GDM1 (cell line): ENCODE data around the gene ZNRF2.

Source experiments
- DNase-seq: peaks from one replicate; lab custom pipeline; 2025; lab: John Stamatoyannopoulos, UW

The ZNRF2 gene

GRCh38 chr7:30412782-30413504, 128.5 kb downstream of the ZNRF2 start:
- no peak for DNase-seq

DNA sequence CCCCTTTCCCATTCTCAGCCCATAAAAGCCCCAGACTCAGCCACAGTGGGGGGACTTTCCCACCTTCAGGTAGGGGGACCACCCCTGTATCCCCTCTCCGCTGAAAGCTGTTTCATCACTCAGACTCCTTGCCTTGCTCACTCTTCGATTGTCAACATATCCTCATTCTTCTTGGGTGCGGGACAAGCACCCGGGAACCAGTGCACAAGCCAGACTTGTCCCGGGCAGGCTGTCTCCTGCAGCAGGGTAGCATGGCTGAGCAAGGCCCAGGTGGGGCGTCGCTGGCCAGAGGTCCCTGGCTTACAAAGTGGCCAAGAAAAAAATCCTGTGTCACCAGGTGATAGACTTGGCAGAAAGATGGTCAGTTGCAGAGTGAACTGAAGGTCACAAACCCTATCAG, 129.5 kb downstream of the ZNRF2 start:
- DNase-seq = no peak
